ENCODE data around the gene GOLGA8K.
"Not testable (repeated sequence)": the region's sequence is repeated elsewhere in the genome, so short reads cannot be mapped to it uniquely, and the experiment has no call there.

DNA sequence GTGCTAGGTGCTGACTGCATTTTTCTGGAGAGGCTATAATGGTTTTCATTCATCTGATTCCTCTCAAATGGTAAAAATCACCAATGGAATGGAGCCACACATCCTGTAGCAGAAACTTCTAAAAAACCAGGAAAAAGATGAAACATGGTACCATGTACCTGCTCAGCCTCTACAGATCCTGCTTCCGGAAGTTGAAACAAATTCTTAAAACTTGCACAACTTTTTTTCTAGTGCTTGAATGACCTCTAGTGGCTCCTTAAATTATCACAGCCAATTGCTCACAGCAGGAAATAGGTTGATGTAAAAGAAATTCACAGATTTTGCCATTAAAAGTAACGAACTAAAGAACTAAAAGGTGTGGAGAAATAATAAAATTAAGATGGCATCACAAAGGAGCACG, 4.8 kb upstream of the GOLGA8K start:
- TF ChIP-seq EZH2 (IDR thresholded peaks at IDR 0.05; ENCODE audit: borderline replicate concordance, low read depth, low read length, severe bottlenecking): not testable (repeated sequence)
- TF ChIP-seq, protein P1, sequence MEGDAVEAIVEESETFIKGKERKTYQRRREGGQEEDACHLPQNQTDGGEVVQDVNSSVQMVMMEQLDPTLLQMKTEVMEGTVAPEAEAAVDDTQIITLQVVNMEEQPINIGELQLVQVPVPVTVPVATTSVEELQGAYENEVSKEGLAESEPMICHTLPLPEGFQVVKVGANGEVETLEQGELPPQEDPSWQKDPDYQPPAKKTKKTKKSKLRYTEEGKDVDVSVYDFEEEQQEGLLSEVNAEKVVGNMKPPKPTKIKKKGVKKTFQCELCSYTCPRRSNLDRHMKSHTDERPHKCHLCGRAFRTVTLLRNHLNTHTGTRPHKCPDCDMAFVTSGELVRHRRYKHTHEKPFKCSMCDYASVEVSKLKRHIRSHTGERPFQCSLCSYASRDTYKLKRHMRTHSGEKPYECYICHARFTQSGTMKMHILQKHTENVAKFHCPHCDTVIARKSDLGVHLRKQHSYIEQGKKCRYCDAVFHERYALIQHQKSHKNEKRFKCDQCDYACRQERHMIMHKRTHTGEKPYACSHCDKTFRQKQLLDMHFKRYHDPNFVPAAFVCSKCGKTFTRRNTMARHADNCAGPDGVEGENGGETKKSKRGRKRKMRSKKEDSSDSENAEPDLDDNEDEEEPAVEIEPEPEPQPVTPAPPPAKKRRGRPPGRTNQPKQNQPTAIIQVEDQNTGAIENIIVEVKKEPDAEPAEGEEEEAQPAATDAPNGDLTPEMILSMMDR (IDR thresholded peaks at IDR 0.05; ENCODE audit: borderline replicate concordance, extremely low read depth, low read length, poor library complexity, severe bottlenecking): peak; percentile 28

All from DND-41 (cell line).